GM21717 (cell line): ENCODE results near the gene PEX26.
"Not testable (repeated sequence)": the region's sequence is repeated elsewhere in the genome, so short reads cannot be mapped to it uniquely, and the experiment has no call there.

Experiments
- ATAC-seq: cut with Tn5 transposase; IDR thresholded peaks from one replicate; pipeline ENCODE4 v1.9.1; 2021; ENCODE audit warnings: mild to moderate bottlenecking, moderate library complexity; ENCODE audit not compliant: unreplicated experiment

PEX26 gene

GRCh38 chr22:18093661-18094060 lies 15.9 kb downstream of the PEX26 start:
- no peak for ATAC-seq

- no peak for ATAC-seq
Measured at GRCh38 chr22:18095101-18095805, 17.5 kb downstream of the PEX26 start.

DNA sequence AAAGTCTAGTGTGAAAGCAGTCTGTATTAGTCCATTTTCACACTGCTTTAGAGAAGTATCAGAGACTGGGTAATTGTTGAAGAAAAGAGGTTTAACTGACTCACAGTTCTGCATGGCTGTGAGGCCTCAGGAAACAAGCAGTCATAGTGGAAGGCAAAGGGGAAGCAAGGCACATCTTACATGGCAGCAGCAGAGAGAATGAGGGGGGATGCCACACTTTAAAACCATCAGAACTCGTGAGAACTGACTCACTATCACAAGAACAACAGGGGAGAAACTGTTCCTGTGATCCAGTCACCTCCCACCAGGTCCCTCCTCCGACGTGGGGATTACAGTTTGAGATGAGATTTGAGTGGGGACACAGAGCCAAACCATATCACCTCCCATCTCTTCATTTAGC lies 19.0 kb downstream of the PEX26 start:
- ATAC-seq, result no peak

GRCh38 chr22:18100781-18101180 lies 23.0 kb downstream of the PEX26 start:
- ATAC-seq, result no peak

DNA sequence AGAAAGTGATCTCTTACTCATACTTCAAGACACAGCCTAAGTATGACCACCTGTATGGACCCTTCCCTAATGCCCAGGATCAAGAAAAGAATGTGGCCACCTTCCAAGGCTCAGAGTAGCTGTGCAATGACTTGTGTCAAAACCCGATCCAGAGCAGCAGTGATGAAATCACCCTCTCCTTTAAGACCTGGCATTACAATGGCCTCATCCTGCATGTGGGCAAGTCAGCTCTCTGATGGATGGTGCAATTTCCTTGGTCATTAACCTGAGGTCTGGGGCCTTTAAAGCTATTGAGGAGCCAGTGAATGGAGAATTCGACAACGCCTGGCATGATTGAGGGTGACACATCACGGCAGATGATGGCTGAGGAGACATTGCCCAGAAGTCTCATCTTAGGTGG lies 23.7 kb downstream of the PEX26 start:
- no peak for ATAC-seq

DNA sequence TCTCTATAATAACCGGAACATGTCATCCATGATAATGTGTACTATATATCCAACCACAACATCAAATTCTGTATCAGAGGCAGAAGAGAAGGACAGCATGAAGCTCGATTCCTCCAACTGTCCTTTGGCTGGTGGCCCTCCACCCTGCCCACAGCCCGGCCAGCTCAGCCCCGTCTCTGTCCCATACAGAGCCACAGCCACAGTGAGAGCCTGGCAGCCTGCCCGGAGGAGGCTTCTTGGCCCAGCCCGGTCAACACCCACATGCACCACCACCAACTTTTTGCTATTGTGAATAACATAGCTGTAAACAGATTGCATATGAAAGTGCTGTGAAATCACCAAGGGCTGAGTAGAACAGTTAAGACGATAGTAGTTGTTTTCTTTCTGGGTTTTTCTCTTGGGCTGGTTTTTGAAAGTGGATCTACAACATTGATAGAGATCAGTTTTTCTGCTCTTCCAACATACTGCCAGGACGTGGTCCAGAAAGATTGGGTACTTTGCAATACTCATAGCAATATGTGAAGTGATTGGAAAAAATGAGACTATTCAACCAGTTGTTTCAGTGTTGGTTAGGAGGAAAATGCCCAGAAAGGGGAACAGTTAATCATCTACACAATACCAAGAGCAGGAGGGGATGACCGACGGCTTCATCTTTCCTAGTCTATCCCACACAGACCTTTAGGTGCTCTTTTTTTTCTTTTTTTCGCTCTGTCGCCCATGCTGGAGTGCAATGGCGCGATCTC lies 25.9 kb downstream of the PEX26 start:
- ATAC-seq, result no peak

DNA sequence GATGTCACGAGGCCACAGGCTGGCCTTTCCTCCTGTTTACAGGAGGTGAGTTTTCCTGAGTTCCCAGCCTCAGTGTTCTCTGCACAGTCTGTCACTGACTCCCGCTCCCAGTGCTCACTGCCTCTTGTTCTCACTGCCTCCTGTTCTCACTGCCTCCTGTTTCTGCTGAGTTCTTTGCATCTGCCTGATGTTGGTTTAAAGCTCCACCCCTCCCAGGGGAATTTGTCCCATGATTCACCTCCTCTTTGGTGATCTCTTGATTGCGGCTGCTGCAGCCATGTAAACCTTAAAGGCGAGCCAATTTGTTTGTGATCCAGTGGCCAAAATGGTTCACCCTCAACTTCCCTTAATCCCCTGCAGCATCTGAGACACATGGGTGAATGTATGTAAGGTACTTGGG lies 26.8 kb downstream of the PEX26 start:
- no peak for ATAC-seq

GRCh38 chr22:18105981-18106380 lies 28.2 kb downstream of the PEX26 start:
- ATAC-seq, result not testable (repeated sequence)

DNA sequence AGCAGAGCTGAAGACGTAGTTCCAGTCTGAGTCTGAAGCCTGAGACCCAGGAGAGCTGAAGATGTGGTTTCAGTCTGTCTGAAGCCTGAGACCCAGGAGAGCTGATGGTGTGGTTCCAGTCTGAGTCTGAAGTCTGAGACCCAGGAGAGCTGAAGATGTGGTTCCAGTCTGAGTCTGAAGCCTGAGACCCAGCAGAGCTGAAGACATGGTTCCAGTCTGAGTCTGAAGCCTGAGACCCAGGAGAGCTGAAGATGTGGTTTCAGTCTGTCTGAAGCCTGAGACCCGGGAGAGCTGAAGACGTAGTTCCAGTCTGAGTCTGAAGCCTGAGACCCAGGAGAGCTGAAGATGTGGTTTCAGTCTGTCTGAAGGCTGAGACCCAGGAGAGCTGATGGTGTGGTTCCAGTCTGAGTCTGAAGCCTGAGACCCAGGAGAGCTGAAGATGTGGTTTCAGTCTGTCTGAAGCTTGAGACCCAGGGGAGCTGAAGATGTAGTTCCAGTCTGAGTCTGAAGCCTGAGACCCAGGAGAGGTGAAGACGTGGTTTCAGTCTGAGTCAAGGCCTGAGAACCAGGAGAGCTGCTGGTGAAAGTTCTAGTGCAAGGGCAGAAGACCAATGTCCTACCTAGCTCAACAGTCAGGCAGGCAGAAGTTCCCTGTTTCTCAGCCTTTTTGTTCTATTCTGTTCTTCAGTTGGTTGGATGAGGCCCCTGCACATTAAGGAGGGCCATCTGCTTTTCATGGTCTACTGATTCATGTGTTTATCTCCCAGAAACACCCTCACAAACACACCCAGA lies 29.0 kb downstream of the PEX26 start:
- not testable (repeated sequence) for ATAC-seq

- ATAC-seq, result no peak
Measured at GRCh38 chr22:18108187-18108586, 30.4 kb downstream of the PEX26 start.

- no peak for ATAC-seq
Measured at GRCh38 chr22:18109410-18110193, 31.8 kb downstream of the PEX26 start.

DNA sequence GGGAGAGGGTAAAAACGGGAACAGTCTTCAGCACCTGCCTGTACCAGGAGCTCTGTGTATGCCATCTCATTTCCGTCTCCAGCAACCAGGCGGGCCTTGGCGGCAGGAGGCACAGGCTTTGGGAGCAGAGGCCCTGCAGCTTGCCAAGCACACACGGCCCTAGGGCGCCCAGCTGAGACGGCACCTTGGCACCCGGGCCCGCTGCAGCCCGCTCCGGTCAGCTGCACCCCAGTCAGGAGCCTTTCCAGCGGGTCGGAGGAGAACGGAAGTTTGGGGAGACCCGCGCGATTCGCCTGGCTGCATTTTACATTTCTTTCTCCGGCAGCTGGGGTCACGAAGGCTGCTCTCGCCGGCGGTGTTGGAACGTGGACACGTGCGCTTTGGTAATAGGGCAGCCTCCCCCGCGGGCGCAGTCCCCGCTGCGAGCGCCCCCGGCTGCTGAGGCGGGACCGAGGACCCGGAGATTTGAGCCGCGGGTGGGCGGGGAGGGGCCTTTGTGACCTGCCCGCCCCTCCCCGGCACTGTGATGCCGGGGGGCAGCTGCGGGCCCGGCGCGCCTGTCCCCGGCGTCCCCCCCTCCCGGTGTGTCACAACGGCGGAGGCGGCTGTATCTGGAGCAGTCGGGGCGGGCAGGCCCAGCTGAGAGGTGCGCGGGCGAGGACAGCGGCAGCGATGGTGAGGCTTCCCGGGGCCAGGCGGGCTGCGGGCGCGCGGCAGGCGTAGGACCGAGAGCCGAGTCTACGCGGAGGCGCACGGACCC lies 32.6 kb downstream of the PEX26 start, which contains the start of gene TUBA8:
Gene TUBA8 (plus strand): TSS at position 616 of the 760 bp plus-strand sequence. CDS start 57 bp downstream, at position 673.
- ATAC-seq, result no peak

- no peak for ATAC-seq
Measured at GRCh38 chr22:18110954-18111758, 33.4 kb downstream of the PEX26 start.

DNA sequence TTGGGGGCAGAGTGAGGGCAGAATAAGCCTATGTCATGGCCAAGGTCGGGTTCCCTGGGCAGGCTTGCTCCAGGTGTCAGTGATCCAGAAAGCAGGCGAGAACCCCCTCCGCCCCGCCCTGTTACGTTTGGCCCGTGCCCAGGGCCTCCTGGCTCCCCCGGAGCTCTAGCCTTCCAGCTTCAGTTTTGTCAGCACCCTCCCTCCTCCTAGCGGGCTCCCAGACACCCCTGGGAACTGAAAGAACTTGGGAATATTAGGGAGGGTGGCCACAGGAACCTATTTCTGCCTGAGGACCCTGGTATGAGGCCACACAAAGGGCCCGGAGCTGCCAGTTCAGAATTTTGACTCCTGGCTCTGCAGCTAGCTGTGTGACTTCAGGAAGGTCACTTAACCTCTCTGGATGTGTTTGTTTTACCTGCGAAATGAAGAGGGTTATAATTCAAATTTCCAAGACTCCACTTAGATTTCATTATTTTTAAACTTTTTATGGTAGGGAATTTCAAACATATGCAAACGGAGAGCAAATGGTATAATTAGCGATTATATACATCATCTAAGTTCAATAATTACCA lies 34.1 kb downstream of the PEX26 start:
- ATAC-seq, result no peak

DNA sequence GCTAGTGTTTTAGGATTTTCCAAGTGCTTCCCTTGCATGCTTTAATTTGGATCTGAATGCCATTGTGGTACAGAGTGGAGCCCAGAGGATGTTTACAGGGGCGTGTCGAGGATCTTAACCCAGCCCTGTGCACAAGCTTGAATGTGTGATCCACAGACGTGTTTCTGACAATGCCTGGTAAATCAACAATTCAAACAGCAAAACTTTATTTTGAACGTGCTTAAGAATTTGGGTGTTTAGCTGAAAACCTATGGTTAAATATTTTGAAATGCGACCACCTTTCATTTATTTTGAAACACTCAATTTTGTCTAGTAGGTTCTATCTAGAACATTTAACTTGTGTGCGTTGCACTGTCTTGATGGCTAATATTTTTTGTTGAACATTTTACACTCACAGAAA lies 34.6 kb downstream of the PEX26 start:
- no peak for ATAC-seq

GRCh38 chr22:18113680-18114394 lies 36.0 kb downstream of the PEX26 start:
- no peak for ATAC-seq

- no peak for ATAC-seq
Measured at GRCh38 chr22:18114495-18114894, 36.7 kb downstream of the PEX26 start.

DNA sequence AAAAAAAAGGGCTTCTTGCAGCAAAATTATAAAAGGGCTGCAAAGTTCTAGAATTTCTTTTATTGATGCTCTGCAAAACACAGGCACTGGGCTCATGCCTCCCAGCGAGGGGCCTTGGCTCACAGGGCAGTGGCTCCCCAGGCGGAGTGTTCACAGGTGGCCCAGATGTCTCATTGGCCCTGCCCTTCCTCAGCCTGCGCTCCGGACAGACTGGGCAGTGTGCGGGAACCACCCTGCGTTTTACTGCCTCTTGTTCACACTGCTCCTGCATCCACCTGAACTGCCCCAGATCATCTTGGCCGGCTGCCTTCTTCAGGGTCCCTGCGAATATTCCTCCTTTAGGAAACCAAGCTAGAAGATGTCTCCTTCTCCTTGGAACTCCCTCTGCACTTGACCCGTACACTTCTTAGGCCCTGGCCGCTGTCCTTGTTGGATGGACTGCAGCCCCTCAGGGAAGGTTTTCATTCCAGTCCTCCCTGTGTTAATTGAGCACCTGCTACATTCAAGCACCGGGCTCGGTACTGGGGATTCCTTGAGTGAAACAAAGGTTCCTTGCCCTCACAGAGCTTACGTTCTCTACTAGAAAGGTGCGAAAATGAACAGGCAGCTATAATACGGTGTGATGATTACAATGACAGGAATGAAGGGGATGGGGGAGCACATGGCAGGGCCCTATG lies 37.3 kb downstream of the PEX26 start:
- no peak for ATAC-seq
